HT-29 (cell line): ENCODE measurements around the gene SNX15. TPM values are rescaled to one million over a fixed set of nuclear protein-coding genes. Genes with fewer than 3 reads are reported as not detected.
A peak's percentile ranks its signal among the peaks of the same experiment; 100 is the strongest.
"Not testable (repeated sequence)": the region's sequence is repeated elsewhere in the genome, so short reads cannot be mapped to it uniquely, and the experiment has no call there.

ENCODE experiments used
- DNase-seq: peaks from one replicate; pipeline ENCODE4 v3.0.0-alpha.2; 2015; ENCODE audit warnings: low spot score
- total RNA-seq: library from RNA; depleted of rRNA; stranded (reverse); fragments of >200 nt; shearing (Covaris generic); gene quantifications from 2 replicates; pipeline ENCODE4 v1.2.3, GENCODE V29; 2014; rRNA removed

SNX15 gene, protein sequence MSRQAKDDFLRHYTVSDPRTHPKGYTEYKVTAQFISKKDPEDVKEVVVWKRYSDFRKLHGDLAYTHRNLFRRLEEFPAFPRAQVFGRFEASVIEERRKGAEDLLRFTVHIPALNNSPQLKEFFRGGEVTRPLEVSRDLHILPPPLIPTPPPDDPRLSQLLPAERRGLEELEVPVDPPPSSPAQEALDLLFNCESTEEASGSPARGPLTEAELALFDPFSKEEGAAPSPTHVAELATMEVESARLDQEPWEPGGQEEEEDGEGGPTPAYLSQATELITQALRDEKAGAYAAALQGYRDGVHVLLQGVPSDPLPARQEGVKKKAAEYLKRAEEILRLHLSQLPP
- 26.5 and 36.1 TPM in 2 replicates for total RNA-seq

DNA sequence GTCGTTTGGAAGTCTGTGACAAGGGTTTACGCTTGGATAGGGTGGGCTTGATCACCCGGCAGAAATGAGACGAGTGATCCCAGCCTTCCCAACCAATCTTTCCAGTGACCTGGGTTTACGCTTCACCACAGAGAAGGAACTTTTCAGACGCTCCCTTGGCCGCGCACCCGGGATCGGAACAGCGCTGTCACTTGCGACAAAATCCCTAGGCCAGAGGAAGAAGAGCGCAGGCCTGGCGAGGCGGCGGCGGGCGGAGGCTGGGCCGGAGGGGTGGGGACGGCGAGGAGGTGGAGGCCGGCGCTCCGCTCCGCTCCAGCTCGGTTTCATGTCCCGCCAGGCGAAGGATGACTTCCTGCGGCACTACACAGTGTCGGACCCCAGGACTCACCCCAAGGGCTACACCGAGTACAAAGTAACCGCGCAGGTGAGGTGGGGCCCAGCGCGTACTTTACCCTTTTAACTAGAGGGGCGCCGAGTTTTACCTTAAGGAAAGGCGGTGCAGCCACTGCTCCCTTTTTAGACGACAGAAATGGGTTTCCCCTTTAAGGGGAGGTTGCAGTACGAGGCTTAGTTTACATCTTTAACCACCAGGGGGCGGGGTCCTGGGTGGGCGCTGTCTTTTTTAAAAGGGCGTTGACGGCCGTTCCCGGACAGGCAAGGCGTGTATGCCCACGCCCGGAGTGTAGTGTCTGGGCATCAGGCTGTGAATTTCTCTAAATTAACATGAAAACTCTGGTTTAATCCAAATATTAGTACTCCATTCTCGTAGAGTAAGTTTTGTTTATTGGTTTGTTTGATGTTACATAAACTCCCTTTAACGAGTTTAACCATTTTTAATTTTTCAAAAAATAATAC, at the start of gene SNX15:
SNX15 (plus strand) TSS at position 227 of the 855 bp plus-strand sequence; CDS start at position 326, 99 bp downstream.
- peak; percentile 99 for DNase-seq

DNA sequence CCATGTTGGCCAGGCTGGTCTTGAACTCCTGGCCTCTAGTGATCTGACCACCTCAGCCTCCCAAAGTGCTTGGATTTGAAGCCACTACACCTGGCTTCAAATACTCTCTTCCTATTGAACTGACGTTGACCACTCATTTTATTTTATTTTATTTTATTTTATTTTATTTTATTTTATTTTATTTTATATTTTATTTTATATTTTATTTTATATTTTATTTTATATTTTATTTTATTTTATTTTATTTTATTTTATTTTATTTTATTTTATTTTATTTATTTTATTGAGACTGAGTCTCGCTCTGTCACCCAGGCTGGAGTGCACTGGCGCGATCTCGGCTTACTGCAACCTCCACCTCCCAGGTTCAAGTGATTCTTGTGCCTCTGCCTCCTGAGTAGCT, 43.9 kb upstream of the SNX15 start:
- not testable (repeated sequence) for DNase-seq

DNA sequence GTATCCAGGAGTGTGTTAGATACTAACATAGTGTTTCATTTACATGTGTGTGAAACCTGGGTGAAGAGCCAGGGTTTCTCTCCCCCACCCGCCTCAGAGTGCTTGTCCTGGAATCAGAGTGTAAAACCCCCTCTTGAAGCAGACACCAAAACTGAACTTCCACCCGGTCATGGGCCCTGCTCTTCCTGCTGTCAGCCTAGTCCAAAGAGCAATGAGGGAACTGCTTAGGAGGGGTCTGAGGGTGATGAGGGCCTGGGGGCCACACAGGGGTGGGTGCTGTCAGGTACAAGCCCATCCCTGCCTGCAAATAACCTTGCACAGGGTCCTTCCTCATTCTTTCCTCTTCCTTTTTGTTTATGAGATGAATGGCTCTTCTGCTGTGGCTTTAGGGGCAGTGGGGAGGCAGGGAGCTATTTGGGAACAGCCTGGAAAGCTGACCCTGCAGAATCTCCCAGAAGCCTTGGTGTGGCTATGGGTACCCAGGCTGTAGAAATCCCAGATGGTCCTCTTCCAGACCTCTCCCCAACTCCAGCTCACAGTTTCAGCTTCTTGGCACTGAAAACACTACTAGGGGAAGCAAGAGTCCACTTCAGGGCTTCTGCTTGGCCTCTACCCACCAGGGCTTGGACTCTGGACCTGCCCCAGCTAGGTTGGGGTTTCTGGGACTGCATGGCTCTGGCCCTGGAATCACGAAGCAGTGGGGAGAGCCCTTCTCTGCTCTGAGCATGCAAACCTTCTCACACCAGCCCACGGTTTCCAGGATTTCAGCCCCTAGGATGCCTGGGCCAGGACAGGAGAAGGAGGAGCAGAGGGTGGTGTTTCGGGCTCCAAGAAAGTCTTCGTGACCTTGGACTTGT, 39.0 kb upstream of the SNX15 start:
- no peak for DNase-seq

DNA sequence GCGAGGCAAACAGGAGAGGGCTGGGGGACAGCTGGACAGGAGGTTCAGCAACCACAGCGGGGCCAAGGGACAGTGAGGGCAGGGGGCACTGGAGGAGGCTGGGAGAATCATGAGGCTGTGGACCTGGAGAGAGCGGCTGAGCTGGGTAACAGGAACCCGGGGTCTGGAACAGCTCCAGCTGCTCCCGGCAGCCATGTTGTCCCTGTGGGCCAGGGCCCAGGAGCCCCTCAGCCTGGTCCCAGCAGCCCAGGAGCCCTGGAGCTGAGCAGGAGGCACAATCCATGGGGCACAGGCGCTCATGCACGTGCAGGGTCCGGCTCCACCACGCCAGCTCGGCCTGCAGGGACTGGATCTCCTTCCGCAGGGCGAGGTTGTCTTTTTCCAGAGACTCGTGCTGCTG, 37.8 kb upstream of the SNX15 start:
- no peak for DNase-seq

DNA sequence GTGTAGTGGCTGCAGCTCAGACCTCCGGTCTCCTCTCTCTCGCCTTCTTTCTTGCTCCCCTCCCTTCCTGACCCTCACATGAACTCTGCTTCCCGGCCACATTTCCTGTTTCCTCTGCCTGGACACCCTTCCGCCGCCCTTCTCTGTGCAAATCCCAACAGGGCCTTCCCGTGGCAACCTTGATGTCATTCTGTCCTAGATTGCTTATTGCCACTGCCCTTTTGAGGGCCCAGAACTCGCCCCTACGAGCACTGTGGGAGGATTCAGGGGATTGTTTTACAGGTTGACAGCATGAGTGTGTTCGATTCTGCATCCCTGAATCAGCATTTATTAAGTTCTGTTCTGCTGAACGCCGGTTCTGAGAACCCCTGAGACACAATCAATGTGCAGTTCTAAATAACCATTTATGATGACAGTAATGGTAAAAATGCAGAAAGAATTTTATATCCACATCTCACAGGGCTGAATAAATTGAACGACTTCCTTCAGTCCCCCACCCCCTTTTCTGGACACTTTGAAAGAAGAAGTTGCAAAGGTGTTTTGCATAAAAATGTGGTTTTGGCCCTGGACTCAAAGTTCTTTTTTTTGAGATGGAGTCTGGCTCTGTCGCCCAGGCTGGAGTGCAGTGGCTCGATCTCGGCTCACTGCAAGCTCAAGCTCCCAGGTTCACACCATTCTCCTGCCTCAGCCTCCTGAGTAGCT, 36.9 kb upstream of the SNX15 start:
- DNase-seq: peak; percentile 76

DNA sequence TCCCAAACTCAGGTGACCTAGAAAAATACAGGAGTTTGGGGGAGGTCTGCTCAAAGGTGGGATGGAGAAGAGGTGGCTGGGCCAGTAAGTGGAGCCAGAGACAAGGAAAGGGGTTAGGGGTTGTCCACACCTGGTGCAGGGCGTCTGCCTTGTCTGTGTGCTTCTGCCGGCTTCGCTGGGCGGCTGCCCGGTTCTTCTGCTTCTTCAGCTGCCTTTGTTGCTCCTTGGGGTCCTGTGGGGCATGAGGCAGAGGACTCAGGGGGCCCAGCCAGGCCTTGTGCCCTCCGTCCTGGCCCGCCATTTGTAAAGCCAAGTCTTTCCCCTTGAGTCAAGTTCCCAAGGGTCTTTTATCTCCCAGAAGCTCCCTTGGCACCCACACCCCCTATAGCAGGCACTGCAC, 32.9 kb upstream of the SNX15 start:
- no peak for DNase-seq

DNA sequence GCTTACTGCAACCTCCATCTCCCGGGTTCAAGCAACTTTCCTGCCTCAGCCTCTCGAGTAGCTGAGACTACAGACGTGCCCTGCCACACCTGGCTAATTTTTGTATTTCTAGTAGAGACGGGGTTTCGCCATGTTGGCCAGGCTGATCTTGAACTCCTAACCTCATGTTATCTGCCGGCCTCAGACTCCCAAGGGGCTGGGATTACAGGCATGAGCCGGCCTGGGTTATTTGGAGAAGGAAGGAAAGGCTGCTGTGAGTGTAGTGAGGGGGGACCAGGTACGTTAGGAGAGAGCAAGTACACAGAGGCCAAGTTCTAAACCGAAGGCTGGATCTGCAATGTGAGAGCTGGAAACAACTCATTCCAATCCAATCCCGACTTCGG, 30.9 kb upstream of the SNX15 start:
- DNase-seq: no peak

DNA sequence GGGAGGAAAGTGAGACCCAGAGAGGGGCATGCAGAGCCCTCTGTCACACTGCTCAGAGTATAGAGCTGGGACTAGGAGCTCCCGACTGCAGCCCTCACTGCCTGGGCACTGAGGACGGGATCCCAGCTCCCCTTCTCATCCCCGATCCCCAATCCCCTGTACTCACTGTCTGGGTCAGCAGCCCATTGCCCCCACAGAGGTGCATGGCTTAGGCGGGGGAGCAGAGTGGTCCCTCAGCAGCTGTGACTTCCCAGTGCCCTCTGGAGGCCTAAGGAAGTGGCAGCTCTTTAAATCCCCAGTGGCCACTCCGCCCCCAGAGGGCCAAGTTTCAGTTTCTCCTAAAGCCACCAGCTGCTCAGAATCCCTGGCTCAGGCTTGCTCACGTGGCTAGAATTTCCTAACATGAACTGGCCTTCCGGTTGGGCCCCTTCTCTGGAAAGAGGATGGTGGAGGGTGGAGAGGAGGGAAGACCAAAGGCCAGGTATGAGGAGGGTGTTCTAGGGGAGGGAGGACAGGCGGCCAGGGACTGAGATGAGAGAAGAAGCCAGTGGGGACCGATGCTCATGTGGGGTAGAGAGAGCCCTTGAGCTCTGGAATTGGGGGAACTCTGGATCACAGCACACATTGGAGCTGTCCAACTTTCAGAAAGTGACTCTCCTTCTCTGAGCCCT, 30.4 kb upstream of the SNX15 start, which contains the start of gene BATF2:
BATF2 (minus strand) TSS at position 262 of the 671 bp plus-strand sequence; CDS start at position 205, 57 bp downstream.
- DNase-seq: peak; percentile 80

DNA sequence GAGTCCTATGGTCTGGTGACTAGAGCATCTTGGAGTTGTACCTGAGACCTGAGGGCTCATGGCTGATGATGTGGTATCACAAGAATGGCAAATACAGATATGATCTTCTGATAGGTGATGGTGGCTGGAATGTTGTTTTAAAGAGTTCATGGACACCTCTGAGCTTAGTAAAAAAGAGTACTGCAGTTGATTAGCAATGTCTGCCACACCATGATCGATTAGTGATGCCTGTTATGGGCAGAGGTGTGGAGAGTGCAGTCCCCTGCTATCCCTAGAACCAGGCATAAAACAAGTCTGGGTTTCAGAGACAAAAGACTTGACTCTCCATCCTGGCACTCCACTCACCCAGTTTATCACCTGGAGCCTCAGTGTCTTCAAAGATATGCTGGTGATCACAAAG, 29.1 kb upstream of the SNX15 start:
- peak; percentile 38 for DNase-seq

DNA sequence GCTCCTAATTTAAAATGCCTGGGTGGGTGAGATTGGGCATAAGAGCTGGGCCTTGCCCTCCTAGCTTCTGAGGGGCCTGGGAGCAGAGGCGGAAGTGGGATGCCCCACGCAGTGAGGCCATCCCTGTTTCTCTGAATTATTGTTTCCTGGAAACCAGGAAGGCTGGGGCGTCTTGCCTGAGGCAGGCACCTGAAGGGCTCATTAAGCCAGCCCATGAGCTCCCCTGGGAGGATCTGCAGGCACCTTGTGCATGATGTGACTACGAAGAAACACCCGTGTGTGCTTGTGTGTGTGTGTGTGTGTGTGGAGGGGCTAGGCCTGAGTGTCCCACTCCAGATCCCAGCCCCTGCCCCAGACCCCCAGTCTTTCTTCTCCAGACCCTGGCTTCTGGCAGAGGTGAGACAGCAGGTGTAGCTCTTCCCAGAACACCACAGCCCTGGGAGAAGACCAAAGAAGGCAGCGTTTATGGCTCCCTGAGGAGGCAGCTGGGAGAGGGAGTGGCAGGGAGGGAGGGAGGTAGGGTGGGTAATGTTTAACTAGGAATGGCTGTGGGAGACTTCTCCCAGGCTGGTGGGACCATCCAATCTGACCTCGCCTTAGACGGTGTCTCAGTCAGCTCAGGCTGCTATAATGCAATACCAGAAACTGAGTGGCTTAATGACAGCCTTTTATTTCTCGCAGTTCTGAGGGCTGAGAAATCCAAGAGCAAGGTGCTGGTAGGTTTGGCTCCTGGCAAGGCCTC, 28.4 kb upstream of the SNX15 start:
- DNase-seq: peak; percentile 68

DNA sequence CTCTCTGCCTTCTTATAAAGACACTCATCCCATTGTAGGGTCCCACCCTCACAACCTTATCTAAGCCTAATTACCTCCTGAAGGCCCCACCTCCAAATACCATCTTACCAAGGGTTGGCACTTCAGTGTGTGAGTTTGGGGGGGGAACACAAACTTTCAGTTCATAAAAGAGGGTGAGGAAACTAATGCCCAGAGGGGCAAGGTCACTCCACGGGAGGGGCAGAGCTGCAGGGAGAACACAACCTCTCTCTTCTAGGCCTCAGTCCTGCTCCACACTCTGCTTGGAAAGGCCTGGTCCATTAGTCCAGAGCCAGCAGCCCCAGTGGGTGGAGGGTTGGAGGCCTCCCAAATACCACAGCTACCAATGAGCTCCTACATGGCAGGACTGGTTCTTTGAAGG, 27.8 kb upstream of the SNX15 start:
- no peak for DNase-seq

DNA sequence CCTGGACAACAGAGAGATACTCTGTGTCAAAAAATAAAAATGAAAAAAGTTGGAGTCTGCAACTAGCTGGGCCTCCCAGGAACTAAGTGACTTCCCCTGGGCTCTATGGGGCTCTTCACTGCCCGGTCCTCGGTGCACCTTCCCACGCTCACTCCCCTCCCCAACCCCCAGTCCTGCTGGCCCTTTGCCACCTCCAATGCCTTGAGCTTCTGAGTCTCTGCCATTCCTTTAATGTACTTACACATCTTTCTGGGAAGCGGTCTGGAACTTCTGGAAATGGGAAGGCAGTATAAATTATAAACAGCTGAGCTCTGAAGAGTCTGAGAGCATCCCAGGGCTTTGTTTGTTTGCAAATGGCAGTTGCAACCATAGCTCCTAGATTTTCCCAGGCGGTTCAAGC, 24.5 kb upstream of the SNX15 start:
- no peak for DNase-seq

DNA sequence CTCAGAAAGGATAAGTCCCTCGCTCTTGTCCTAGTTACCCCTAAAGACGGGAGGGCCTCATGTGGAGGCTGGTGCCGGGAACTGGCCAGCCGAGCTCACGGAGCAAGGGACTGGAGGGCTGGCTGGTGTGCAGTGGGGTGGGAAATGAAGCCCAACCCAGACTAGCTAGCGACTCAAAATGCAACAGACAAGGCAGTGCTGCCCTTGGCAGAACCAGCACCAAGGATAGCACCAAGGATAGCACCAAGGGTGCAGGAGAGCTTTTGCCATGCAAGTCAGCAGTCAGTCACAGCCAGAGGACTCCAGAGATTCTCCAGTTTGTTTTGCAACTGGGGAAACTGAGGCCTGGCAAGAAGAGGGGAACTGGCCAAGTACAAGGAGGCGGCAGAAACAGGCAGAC, 24.0 kb upstream of the SNX15 start:
- DNase-seq: no peak

DNA sequence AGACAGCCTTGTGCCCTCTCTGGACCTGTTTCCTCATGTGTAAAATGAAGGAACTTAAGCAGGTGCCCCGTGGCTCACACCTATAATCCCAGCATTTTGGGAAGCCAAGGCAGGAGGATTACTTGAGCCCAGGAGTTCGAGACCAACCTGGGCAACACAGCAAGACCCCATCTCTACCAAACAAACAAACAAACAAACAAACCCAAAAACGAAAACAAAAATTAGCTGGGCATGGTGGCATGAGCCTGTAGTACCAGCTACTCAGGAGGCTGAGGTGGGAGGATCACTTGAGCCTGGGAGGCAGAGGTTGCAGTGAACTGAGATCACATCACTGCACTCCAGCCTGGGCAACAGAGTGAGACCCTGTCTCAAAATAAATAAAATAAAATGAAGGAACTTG, 23.3 kb upstream of the SNX15 start:
- DNase-seq: not testable (repeated sequence)

DNA sequence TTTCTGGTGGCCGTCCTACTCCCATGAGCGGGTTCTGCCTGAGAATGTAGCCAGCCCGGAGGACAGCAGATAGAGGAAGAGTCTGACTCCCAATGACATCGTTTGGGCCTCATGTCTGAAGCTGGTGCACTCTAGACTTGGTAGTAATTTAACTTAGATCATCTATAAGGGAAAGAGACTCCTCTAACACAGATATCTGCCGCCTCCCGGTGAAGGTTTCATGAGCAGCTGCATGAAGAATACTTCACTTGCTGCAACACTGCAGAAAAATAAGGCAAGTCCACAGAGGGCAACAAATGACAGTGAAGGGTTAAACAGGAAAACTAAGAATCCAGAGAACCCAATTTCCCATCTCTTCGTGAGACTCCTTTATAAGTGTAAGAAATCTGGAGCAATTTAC, 19.2 kb upstream of the SNX15 start:
- DNase-seq: no peak

DNA sequence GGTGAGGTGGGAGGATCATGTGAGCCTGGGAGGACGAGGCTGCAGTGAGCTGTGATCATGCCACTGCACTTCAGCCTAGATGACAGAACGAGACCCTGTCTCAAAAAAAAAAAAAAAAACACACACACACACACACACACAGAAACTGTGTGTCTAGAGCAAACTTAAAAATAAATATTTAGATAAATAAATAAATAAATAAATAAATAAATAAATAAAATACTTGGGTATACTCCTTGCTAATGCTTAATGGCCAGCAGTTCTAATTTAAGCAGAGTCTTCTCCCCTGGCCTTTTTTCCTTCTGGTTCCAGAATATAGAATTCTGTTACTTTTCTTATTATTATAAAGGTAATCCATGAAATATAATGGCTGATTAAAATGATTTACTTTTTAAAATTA, 18.4 kb upstream of the SNX15 start:
- no peak for DNase-seq

DNA sequence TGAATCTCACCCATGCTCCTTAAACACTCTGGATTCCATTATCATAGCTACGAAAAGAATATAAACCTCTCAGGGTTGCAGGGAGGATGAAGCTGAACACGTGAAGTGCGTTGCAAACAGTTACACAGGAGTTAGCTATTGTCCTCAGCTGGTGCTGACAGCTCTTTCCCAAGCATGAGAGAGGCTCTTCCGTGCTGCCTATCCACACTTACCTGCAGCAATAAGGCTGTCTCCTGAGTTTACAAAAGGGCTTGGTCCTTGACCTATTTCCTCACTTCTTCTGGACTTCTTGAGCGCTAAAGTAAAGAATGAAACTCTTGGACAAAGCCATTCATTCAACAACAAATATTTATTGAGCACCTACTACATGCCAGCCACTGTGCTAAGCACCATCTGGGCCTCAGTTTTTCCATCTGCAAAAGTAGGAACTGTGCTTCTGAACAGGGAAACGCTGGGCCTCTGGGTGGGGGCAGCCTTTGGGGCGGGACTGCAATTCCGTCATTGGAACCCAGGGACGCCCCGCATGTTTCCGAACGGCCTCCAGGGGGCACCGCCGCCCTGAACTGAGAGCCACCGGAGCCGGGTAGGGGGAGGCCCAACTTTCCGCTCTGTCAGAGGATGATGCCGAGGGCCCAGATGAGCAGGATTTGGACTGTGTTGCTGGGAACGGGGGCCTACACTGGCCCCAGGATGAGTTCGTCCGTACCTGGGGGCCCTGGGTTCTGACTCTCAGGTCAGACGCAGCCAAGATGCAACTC, 13.9 kb upstream of the SNX15 start:
- DNase-seq: peak; percentile 94

DNA sequence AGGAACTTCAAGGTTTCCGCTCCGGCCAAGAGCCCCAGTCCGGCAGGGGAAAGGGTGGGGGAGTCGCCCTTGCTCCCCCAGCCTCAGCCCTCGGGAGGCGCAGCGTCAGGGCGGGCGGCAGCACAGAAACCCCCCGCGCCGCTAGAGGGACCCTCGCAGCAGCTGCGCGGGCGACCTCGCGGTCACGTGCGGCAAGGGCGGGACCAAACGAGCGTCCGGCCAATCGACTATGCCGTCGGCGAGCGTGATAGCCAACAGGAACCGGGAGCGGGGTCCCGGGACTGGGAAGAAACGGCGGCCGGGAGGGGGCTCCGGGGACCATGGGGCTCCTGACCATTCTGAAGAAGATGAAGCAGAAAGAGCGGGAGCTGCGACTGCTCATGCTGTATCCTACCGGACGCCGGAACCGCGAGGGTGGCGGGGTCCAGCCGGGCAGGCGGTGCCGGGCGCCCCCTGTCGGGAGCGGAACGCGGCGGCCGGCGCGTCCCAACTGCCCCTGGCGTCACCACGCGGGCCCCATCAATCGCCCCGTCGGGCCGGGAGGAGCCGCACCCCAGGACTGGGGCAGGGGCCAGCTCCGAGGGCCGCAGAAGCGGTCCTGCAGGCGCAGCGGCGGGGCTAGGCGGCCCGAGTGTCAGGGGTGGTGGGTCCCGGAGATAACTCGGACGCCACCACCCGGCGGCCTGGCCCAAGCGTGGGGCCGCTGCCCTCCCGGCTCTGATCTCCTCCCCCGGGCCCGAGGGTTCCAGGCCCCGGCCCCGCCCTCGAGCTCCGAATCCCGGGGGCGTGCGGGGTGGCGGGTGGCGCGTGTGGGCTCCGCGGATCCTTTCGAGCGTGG, 13.1 kb upstream of the SNX15 start, which contains the start of gene ARL2:
ARL2 (plus strand) TSS at position 273 of the 838 bp plus-strand sequence; CDS start at position 321, 48 bp downstream.
- peak; percentile 91 for DNase-seq
